Activated T-cell treated with anti-CD3 and anti-CD28 coated beads, Interleukin-2, amount 50 U/mL, for 4 hours (primary cell): ENCODE results near the gene TIMM50. TPM values are rescaled to one million over a fixed set of nuclear protein-coding genes. Genes with fewer than 3 reads are reported as not detected.

Source experiments
- ATAC-seq, 2 donors: fragments of 200-7000 bp; cut with Tn5 transposase; one replicate each; pipeline ENCODE4 v1.10.0; 2021
- DNase-seq: peaks from one replicate; pipeline ENCODE4 v3.0.0-alpha.2; 2020
- H3K27me3 Mint-ChIP-seq: one replicate; pipeline ENCODE4 v1.8.0; 2021; ENCODE audit warnings: low read depth, mixed read lengths
- H3K36me3 Mint-ChIP-seq: one replicate; pipeline ENCODE4 v1.8.0; 2022; ENCODE audit warnings: mixed read lengths; ENCODE audit not compliant: insufficient read depth
- H3K4me1 Mint-ChIP-seq: one replicate; pipeline ENCODE4 v1.8.0; 2021; ENCODE audit warnings: low read depth, mixed read lengths
- H3K4me3 Mint-ChIP-seq: one replicate; pipeline ENCODE4 v1.8.0; 2021; ENCODE audit warnings: mild to moderate bottlenecking, moderate library complexity, mixed read lengths
- H3K9me3 Mint-ChIP-seq: one replicate; pipeline ENCODE4 v1.8.0; 2021; ENCODE audit warnings: mixed read lengths
- total RNA-seq, 3 donors: library from RNA; stranded (reverse); gene quantifications; one replicate each; pipeline ENCODE4 v1.2.1, GENCODE V29; 2021

TIMM50 gene
- total RNA-seq = 100 to 1,000 TPM; 192 to 211 (median 195) TPM

DNA sequence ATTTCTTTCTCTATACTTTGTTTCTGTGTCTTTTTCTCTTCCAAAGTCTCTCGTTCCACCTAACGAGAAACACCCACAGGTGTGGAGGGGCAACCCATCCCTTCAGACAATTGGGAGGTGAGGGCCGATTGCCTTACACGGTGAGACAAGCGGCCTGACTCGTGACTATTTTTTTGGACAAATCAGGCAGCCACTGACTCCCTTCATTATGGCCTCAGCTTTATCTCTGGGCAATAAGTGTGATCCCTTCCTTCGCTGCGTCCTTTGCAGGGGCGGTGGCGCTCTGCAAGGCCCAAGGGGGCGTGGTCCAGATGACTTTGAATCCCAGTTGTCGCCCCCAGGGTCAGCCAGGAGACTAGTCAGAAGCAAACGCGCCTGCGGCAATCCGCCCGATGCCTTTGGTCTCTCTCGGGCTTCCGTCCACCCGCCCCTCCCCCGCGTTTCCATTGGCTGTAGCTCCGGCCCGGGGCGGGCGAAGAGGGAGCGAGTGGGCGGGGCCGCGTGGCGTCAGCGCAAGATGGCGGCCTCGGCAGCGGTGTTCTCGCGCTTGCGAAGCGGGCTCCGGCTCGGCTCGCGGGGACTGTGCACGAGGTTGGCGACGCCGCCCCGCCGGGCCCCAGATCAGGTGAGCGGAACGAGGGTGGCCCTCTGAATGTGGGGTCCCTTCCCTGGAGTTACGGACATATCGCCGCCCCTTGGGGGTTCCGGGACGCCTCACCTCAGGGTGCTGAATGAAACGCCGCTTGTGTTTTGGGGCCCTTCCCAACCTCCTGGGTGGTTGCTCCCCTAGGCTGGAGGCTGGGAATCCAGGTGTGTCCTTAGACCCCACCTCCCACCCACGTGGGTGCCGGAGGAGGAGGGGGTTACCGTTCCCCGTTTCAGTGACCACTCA is at the start of gene TIMM50:
Gene TIMM50 (plus strand): TSS at position 502 of the 892 bp plus-strand sequence. CDS start 16 bp downstream, at position 518.
- Mint-ChIP-seq H3K27me3 (no peaks in the 10 kb centered on the region), H3K36me3 (peaks cover 8% of the 10 kb centered on the region), H3K9me3 (no peaks in the 10 kb centered on the region), H3K4me1 (peaks cover 24% of the 10 kb centered on the region), H3K4me3 (peak within 1 kb of the TSS; percentile 89)
- ATAC-seq = peak; percentile 97
- peak; percentile 98 for DNase-seq

GRCh38 chr19:39432677-39433025 is 48.0 kb upstream of the TIMM50 start:
- ATAC-seq (no peak), DNase-seq (no peak)
- peak overlapping the region; percentile 55 for H3K4me3 Mint-ChIP-seq
- H3K9me3 Mint-ChIP-seq = no peaks in the 10 kb centered on the region
- no peaks in the 10 kb centered on the region for H3K27me3 Mint-ChIP-seq
- H3K4me1 Mint-ChIP-seq = peaks cover 46% of the 10 kb centered on the region
- H3K36me3 Mint-ChIP-seq = peaks cover 30% of the 10 kb centered on the region

- Mint-ChIP-seq H3K27me3 (no peaks in the 10 kb centered on the region), H3K36me3 (peaks cover 30% of the 10 kb centered on the region), H3K4me1 (peaks cover 46% of the 10 kb centered on the region), H3K9me3 (no peaks in the 10 kb centered on the region), H3K4me3 (peak overlapping the region; percentile 100)
- ATAC-seq (no peak), DNase-seq (no peak)
These were observed 47.1 kb upstream of the TIMM50 start for GRCh38 chr19:39433480-39434079.

DNA sequence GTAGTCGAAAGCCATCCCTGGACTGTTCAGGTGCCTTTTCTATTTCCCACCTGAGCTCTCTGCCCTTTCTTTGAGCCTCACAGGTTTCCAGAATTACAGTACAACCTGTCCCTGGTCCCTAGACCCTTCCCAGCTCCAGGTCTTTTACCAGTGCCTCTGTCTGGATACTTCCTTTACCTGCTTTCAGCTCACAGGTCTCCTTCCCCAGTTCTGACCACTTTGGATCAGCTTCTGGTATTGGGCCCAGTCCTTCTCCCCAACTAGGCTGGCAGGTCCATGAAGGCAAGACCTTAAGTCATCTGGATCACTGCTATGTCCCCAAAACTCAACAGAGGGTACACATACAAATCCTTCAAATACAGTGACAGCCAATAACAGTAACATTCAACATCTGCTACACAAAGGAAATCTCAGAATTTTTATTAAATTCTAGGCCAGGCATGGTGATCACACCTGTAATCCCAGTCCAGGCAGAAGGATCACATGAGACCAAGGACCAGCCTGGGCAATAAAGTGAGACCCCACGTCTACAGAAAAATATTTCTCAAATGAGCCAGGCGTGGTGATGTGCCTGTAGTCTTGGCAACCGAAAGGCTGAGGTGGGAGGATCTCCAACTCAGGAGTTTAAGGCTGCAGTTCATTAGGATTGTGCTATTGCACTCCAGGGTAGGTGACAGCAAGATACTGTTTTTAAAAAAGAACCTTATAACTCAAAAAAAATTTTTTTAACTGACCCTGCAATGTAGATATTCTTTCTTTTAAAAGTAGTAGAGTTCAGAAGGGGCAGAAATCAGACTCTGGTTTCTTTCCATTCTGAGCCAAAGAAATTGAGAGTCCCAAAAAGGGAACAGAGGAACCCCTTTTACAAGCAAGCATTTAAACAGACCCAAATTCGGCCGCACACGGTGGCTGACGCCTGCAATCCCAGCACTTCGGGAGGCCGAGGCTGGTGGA is 46.2 kb upstream of the TIMM50 start:
- no peaks in the 10 kb centered on the region for H3K9me3 Mint-ChIP-seq
- no peaks in the 10 kb centered on the region for H3K27me3 Mint-ChIP-seq
- peaks cover 30% of the 10 kb centered on the region for H3K36me3 Mint-ChIP-seq
- H3K4me3 Mint-ChIP-seq = peak overlapping the region; percentile 100
- H3K4me1 Mint-ChIP-seq = peaks cover 46% of the 10 kb centered on the region
- ATAC-seq = no peak
- no peak for DNase-seq

GRCh38 chr19:39435499-39436349 is 44.9 kb upstream of the TIMM50 start, which contains the start of gene RPS16:
Gene RPS16, minus strand, starts transcription at chr19:39435949. Its CDS starts 54 bp downstream, at chr19:39435895.
- Mint-ChIP-seq H3K4me3 (peak within 1 kb of the TSS; percentile 100), H3K36me3 (peaks cover 30% of the 10 kb centered on the region), H3K27me3 (no peaks in the 10 kb centered on the region), H3K4me1 (peaks cover 41% of the 10 kb centered on the region), H3K9me3 (no peaks in the 10 kb centered on the region)
- ATAC-seq (peak; percentile 91 to 94), DNase-seq (peak; percentile 99)

DNA sequence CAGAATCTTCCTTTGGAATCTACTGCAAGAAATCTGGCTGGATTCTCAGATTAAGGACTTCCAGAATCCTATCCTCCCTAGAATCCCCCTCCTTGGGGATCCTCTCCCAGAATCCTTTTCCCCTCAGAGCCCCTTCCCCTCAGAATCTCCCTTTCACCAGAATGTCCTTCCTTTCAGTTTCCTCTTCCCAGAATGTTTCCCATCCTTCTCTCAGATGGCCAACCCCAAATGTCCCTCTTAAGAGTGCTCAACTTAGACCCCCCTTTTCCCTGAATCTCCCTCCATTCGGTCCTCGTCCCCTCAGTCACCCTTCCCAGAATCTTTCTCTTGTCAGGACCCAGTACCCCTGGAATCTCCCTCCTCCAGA is 44.3 kb upstream of the TIMM50 start:
- no peak for ATAC-seq
- Mint-ChIP-seq H3K9me3 (no peaks in the 10 kb centered on the region), H3K36me3 (peaks cover 28% of the 10 kb centered on the region), H3K27me3 (no peaks in the 10 kb centered on the region), H3K4me1 (peaks cover 35% of the 10 kb centered on the region), H3K4me3 (peak overlapping the region; percentile 100)
- no peak for DNase-seq

DNA sequence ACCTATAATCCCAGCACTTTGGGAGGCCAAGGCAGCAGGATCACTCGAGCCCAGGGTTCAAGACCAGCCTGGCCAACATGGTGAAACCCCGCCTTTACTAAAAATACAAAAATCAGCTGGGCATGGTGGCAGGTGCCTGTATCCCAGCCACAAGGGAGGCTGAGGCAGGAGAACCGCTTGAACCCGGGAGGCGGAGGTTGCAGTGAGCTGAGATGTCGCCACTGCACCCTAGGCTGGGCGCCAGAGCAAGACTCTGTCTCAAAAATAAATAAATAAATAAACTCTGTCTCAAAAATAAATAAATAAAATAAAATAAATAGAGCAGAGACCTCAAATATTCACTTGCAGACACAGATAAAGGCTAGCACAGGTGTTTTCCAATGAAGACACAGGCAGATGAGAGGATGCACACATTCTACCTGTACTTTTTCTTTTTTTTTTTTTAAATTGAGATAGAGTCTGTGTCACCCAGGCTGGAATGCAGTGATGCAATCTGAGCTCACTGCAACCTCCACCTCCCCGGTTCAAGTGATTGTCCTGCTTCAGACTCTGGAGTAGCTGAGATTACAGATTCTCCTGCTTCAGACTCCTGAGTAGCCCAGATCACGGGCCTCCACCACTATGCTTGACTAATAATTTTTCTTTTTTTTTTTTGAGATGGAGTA is 42.2 kb upstream of the TIMM50 start:
- no peaks in the 10 kb centered on the region for H3K9me3 Mint-ChIP-seq
- no peak overlapping the region for H3K4me3 Mint-ChIP-seq
- H3K4me1 Mint-ChIP-seq = peaks cover 23% of the 10 kb centered on the region
- no peaks in the 10 kb centered on the region for H3K27me3 Mint-ChIP-seq
- peaks cover 21% of the 10 kb centered on the region for H3K36me3 Mint-ChIP-seq
- ATAC-seq (no peak), DNase-seq (no peak)

DNA sequence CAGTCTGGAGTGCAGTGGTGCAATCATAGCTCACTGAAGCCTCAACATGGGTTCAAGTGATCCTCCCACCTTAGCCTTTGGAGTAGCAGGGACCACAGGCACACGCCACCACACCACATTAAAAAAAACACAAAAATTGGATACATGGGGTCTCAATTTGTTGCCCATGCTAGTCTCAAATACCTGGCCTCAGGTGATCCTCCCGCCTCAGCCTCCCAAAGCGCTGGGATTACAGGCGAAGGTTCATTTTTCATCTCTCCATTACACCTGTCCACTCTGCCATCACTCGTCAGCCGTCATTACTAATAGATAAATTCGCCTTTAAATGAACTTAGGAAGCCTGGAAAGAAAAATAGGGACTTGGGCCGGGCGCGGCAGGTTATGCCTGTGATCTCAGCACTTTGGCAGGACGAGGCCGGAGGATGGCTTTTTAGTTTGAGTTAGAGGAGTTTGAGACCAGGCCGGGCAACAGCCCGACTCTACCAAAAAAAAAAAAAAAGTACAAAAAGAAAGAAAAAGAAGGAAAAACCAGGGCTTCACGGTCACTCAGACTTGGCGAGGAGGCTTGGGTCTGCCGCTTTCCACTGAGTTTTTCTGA is 35.9 kb upstream of the TIMM50 start:
- ATAC-seq (no peak), DNase-seq (no peak)
- Mint-ChIP-seq H3K9me3 (no peaks in the 10 kb centered on the region), H3K4me1 (peaks cover 43% of the 10 kb centered on the region), H3K4me3 (peak overlapping the region; percentile 98), H3K36me3 (peaks cover 22% of the 10 kb centered on the region), H3K27me3 (no peaks in the 10 kb centered on the region)

DNA sequence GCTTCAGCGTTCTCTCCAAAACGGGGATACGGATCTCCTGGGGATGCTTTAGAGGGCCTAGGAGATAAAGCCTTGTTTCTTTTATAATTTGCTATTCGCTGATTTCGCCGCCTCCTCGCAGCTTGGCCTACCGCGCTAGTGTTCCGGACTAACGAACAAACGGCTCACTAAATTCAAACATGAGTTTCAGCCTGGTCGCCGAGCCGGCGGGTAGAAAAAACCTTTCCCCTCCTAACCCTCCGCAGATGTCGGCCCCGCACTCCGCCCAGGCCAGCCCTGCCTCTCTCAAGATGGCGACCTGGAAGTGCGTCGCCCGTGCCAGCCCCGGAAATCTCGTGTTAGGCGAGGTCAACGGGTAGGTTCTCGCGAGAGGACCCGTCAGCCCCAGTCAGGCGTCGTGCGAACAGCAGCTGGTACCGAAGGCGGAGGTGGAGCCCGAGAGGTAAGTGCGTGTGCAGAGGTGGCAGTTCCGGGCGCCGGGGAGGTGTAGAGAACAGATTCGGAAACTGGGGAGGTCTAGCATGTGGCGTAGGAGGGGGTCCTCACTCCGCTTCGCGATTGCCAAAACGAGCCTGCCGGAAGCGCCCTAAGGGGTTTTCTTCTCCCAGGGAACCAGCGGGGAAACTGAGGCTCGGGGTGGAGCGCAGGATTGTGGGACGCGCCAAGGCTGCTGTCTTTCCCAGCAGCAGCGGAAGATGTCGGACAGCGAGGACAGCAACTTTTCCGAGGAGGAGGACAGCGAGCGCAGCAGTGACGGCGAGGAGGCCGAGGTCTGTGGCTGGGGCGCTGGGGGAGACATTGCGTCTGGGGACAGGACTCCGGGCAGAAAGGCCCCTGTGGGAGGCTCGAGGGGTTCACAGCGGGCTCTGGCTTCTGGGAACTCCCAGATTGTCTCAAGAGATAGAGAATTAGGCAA is 35.2 kb upstream of the TIMM50 start, which contains the start of gene SUPT5H:
Gene SUPT5H (plus strand): TSS at position 387 of the 916 bp plus-strand sequence. CDS start 309 bp downstream, at position 696.
- H3K9me3 Mint-ChIP-seq = no peaks in the 10 kb centered on the region
- ATAC-seq (peak; percentile 94 to 95), DNase-seq (peak; percentile 97)
- peaks cover 23% of the 10 kb centered on the region for H3K36me3 Mint-ChIP-seq
- peaks cover 51% of the 10 kb centered on the region for H3K4me1 Mint-ChIP-seq
- peak within 1 kb of the TSS; percentile 98 for H3K4me3 Mint-ChIP-seq
- H3K27me3 Mint-ChIP-seq = no peaks in the 10 kb centered on the region

- H3K36me3 Mint-ChIP-seq = peaks cover 26% of the 10 kb centered on the region
- H3K4me3 Mint-ChIP-seq = peak overlapping the region; percentile 98
- no peak for DNase-seq
- H3K9me3 Mint-ChIP-seq = no peaks in the 10 kb centered on the region
- no peak for ATAC-seq
- peaks cover 56% of the 10 kb centered on the region for H3K4me1 Mint-ChIP-seq
- no peaks in the 10 kb centered on the region for H3K27me3 Mint-ChIP-seq
These were observed 34.1 kb upstream of the TIMM50 start for GRCh38 chr19:39446365-39447084.

GRCh38 chr19:39448271-39448670 is 32.4 kb upstream of the TIMM50 start:
- Mint-ChIP-seq H3K36me3 (peaks cover 40% of the 10 kb centered on the region), H3K27me3 (no peaks in the 10 kb centered on the region), H3K4me1 (peaks cover 71% of the 10 kb centered on the region), H3K4me3 (peak overlapping the region; percentile 98), H3K9me3 (no peaks in the 10 kb centered on the region)
- ATAC-seq (no peak), DNase-seq (no peak)
